GM18511 (cell line): Measurements from ENCODE around the gene VPS35.
A peak's percentile ranks its signal among the peaks of the same experiment; 100 is the strongest.

Experiments
- ATAC-seq: cut with Tn5 transposase; IDR thresholded peaks from one replicate; pipeline ENCODE4 v1.9.1; 2021; ENCODE audit warnings: mild to moderate bottlenecking, moderate library complexity; ENCODE audit not compliant: unreplicated experiment

Gene VPS35

DNA sequence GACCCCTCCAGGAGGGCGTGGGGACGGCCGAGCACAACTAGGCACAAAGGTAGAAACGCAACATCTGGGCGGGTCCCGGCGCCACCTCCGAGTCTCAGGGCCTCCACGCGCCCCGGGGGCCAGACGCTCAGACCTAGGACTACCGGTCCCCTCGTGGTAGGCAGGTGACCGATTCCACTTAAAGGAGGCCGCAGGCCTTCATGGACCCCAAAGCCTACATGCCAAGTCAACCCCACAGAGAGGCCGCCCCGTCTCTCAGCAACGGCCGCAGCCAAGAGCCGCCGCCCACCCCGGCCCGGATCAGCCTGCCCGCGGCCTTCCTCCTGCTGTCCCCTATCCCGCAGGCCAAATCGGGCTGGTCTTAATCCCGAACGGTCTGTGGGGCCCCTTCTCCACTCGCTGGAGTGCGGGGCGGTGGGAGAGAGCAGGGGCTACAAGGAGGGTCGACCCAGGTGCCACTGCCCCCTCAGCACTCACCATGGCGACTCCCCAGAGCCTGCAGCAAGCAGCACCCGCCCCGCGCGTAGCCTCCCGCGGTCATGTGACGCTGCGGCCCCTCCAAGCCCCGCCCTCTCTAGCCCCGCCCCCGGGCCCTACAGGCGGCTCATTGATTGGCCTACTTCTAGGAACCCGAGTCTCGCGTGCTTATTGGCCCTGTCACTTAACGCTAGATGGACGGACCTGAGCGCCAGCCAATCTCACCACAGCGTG lies at the start of gene VPS35:
Gene VPS35, minus strand, starts transcription at position 525 of the 711 bp plus-strand sequence. Its CDS starts 45 bp downstream, at position 480.
- peak; percentile 86 for ATAC-seq

DNA sequence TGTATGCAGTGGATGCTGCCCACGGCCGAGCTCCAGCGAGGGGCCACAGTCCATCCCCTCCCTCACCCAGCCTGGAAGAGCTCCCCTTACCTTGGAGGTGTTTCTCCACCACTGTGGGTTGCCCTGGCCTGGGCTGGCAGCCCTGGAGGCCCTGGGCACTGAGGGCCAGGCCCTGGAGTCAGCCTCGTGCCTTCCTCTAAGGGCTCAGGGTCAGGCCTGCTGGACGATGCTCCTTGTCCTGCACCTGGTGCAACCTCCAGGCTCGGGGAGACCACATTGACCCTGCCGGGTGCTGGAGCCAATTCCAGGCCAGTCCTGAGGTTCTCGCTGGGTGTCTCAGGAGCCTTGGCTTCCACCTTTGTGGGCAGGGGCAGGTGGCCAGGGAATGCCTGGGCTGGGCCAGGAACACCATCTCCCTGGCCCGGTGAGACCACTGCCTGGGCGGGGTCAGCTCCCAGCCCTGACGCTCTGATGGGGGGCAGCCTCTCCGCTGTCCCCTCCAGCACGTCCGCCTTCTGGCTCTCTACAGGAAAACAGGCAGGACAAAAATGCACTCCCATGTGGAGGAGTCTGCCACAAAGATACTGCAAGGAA lies 48.7 kb upstream of the VPS35 start:
- ATAC-seq = no peak

DNA sequence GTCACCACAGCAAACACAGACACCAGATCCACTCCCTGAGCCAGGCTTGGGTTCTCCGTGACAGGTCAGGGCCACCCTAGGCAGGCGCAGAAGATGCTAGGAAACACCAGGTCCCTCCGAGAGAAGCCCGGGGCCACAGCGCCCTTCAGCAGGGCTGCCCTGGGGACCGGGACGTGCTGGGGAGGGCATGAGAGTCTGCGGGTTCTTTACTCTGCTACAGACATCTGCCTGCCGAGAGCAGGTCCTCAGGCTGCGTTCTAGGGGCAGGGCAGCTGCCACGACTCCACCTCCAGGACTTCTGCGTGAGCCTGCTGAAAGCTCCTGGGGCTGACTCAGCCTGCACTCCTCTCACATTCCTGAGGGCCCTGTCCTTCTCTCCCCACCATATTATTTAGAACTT lies 47.7 kb upstream of the VPS35 start:
- ATAC-seq = no peak

DNA sequence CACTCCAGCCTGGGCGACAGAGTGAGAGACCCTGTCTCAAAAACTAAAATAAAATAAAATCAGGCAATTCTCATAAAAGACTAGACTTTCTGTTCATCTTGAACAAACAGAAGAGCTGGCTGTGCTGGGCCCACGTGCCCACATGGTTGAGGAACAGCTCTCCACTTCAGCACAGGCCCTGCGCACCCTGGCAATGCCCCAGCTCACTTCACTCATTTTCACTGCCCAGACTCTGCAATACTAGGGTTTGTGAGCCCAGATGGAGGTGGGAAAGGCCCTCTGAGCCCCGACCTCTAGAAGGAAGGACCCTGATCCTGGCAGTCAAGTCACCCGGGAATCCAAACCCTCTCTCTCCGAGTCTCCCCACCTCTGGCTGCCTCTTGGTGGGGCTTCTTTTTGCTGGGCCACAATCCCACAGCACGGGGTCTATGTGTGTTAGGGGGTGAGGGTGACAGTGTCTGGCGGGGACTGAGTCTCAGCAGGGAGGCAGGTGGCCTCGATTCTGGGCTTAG lies 44.4 kb upstream of the VPS35 start:
- no peak for ATAC-seq

DNA sequence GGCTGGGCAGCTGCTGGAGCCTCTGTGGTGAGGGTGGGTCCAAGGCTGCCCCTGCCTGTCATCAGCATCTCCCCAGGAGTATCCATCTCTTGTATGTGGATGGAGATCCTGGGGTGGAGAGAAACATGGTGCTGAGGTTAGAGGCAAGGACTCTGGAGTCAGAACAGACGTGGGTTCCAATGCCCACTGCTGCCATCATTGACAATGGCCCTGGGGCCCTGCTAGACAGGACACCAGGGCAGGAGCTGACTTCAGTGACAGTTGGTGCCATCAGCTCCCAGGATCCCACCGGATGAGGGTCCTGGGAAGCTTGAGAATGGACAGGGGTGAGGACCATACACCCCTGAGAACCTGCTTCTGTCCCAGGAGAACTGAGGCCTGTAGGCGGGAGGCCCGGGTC lies 43.6 kb upstream of the VPS35 start:
- no peak for ATAC-seq

DNA sequence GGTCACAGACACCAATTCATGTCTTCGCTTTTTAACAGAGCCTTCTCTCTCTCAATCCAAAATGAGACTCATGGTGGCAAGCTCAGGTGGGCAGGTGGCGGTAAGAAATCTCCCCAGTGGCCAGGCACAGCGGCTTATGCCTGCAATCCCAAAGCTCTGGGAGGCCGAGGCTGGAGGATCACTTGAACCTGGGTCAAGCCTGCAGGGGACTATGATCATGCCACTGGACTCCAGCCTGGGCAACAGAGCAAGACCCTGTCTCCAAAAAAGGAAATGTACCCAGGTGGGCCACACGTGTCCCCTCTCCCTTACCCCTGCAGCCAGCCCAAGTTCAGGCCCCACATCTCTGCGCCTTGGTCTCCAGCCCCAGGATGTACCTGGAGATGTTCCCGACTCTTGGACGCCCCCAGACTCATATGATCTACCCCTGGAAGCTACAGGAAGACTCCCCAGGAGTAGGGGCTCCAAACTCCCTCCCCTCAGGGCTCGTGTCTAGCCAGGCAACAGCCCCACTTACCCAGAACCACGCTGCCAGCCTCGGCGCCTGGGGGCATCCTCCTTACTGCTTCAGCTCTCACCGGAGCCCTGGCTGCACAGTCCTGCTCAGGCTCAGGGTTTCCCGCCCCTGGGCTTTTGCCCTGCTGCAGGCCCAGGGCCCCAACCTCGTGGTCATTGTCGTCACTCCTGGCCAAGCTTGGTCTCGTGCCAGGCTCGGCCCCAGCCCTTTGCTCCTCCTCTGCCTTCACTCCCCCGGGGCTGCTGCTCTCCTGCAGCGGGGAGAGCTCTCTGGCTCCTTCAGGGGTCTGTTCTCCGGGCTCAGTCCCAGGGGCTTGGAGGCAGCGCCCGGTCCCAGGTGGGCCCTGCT lies 42.9 kb upstream of the VPS35 start:
- no peak for ATAC-seq

DNA sequence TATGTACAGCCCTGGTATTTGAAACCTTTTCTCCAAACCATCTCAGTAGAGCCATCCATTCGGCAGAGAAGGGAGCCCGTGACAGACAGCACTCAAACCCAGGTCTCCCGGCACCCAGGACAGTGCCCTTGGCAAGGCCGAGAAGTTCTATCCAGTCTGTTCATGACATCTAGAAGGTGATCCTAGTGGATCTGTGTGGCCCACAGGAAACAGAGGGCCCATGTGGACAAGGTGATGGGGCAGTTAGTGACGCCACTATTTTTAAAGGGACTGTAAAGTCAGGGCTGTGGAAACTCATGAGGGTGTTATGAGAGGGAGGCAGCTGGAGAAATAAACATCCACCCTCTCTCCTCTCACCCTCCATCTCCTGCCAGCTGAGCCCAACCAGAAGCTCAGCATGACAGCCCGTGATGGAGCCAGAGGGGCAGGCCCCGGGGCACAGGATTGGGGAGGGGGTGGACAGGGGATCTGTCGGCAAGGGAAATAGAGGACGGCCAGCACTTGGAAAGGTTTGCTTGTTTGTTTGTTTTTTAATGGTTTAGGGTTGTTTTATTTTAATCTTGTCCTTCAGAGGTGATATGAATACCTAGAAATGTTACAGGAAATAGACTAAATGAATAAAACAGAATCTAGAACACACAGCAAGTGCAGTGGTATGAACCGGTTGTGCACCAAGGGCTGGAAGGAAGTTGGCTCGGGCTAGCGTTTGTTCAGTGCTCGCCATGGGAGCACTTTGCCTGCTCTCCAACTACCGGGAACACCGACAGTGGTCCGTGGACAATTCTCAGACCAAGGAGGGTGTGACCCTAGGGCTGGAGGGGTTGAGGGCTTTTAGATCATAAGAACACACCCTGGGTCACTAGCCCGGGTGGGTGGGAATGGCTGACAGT lies 42.1 kb upstream of the VPS35 start:
- no peak for ATAC-seq

DNA sequence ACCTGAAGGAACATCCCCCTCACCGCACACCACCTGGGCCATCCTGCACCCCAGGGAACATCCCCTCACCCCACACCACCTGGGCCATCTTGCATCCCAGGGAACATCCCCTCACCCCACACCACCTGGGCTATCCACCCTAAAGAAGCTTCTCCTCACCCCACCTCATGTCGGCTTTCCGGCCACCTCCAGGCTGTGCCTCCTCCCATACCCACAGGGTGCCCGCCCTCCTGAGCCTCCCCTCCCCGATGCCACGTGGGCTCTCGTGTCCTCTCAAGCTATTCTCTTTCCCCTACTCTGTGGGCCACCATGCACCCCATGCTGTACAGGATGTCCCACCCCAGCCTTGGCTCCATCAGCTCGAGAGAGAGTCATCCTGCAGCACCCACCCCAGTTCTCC lies 41.1 kb upstream of the VPS35 start:
- ATAC-seq = no peak

DNA sequence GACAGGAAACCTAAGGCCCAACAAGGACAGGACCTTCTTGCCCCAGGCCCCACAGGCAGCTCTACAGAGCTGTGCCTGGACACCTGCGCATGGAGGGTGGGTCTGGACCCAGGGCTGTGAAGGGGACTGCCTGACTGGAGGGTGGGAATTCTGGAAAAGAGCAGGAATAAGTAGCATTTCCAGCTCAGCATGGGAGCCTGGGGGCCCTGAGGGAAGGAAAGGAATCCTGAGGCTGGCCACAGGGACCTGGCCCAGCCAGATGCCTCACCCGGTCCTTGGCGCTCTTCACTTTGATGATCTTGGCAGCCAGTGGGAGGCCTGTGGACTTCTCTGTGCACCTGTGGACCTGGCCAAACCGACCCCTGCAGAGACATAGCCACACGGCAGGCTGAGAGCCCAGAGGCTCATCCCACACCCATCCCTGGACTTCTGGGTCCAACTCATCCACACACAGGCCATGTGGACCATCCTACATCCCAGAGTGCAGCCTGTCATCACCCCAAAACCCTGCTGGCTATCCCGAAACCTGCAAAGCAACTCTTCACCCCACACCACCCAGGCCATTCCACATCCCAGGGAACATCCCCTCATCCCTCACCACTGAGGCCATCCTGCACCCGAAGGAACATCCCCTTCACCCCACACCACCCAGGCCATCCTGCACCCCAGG lies 40.5 kb upstream of the VPS35 start:
- no peak for ATAC-seq

DNA sequence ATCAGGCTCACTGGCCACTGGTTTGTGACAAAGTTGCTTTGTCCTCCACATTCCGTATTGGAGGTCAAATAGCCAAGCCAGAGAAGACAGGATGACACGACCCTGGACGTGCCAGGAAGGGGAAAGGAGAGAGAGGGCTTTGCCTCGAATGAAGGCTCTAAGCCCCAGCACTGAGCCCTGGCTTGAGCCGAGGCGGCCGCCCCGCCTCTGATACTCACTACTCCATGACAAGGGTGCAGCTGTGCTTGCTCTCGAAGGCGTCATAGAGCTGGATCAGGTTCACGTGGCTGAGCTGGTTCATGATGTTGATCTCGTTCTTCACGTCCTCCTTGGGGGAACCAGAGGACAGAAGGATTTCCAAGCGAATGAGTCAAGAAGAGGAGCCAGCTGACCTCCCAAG lies 39.8 kb upstream of the VPS35 start:
- no peak for ATAC-seq

DNA sequence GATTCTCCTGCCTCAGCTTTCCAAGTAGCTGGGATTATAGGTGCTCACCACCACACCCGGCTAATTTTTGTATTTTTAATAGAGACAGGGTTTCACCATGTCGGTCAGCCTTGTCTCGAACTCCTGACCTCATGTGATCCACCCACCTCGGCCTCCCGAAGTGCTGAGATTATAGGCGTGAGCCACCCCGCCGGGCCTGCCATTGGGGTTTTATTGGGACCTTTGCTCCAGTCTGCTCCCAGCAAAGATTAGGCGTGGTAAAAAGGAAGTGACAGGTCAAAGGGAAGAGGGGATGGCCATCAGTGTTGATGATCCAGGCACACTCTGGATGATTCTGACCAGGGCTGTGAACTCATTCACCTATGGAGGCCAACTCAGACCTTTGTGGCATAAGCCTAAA lies 38.7 kb upstream of the VPS35 start:
- ATAC-seq = no peak

DNA sequence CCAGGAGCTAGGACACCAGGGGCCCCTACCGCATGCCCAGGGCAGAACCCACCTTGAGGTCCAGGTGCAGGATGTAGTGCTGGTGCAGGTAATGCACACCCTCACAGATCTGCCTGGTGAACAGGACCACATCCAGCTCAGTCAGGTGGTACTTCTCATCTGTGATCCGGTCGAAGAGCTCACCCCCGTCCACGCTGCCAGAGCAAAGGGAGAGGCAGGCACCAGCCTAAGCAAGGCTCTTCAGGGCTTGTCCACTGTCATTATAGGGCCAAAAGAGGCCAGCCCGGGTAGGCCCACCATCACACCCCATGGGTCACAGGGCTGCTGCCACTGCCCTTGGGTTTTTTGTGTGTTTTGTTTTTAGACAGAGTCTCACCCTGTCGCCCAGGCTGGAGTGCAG lies 38.2 kb upstream of the VPS35 start:
- no peak for ATAC-seq

DNA sequence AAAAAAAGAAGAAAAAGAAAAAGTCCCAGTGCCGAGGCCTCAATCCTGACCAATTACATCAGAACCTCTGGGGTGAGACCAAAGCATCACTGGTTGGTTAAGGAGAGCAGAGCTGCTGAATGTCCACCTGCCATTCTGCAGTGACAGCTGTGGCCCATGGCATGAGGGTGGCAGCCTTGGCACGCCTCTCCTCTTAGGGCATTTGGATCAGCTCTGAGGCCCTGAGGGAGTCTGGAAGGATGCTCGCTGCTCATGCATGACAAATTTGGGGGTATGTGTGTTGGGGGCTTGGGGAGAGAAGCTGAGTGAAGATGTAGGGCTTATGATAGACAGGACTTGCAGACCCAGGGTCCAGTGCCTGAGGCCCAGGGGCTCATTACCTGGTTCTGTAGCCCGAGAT lies 32.9 kb upstream of the VPS35 start:
- no peak for ATAC-seq

DNA sequence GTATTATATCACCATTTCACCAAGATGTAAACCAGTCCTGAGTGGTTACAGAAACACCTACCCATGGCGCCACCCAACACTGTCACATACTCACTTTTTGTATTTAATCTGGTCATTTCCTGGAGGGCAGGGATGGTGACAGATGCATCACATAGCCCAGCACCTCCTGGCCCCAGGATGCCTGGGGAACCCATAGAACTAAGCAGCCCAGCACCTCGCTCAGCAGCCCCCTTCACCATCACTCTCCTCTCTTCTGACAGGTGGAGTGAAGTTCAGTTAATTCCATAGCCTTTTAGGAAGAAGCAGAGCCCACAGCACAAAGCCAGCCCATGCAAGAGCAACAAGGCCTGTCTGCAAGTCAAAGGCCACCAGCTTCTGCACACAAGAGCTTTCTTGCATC lies 31.6 kb upstream of the VPS35 start:
- ATAC-seq = no peak

DNA sequence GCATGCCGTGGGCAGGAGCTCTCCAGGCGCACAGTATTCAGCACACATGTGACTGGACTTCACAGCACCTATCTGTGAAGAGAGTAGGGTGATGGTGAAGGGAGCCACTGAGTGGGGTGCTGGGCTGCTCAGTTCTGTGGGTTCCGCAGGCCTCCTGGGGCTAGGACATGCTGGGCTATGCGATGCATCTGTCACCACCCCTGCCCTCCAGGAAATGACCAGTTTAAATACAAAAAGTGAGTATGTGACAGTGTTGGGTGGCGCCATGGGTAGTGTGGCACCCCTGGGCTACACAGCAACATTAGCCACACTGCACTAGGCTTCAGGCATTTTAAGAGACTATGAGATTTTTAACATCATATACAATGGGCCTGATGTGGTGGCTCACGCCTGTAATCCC lies 30.6 kb upstream of the VPS35 start:
- no peak for ATAC-seq

DNA sequence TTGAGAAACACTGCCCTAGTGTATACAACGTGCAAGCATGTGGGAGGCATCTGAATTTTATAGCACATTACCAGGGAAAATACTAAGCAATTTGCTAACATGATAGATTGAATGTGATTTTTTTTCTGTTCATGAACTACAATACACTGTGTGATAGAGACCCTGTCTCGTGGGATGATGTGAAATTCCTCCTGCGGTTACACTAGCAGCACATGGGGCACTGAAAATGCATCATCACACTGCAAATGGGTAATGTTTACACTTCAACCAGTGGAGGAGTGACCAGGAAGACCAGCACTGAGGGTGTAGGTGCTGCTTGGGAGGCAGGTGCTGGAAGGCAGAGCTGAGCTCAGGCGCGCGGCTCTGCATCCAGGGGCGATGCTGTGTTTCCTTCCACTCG lies 29.2 kb upstream of the VPS35 start:
- no peak for ATAC-seq

DNA sequence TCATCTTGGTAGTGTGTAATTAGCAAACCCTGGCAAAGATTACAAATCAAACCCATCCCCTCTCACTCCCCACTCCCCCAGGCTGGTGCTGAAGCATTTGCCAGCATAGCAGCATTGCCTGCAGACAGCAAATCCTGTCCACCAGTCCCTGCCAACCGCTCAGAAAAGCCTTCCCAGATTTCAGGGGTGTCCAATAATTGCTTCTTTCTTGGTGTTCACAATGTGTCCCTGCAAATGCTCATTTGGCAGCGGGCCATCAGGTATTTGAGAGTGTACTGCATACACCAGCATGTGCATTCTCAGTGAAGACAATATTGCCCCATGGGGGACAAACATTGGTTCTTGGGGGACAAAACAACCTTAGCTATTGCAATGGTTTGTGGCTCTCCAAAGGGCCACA lies 28.7 kb upstream of the VPS35 start:
- ATAC-seq = no peak

DNA sequence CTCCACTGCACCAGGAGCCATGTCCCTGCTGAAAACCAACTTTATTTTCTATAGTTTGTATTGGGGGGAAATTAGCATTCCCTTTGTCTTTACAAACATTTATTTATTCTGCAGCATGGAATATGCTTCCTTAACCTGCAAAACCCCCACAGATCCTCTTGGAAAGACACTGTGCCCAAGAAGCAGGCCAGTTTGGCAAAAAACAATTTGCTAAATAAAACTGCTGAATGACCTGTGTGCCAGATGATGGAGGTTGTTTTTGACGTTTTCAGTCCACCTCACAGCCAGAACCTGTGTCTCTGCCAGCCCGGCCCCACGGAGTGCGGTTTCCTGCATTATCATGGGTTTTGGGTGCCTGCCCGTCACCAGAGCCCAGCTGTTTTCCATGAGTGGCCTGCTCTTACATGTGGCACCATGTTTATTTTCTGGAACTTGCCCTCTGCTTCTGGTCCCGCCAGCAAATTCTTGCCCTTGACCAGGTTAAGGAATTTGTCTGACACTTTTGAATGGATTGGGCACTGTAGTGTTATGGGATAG lies 26.9 kb upstream of the VPS35 start:
- no peak for ATAC-seq

DNA sequence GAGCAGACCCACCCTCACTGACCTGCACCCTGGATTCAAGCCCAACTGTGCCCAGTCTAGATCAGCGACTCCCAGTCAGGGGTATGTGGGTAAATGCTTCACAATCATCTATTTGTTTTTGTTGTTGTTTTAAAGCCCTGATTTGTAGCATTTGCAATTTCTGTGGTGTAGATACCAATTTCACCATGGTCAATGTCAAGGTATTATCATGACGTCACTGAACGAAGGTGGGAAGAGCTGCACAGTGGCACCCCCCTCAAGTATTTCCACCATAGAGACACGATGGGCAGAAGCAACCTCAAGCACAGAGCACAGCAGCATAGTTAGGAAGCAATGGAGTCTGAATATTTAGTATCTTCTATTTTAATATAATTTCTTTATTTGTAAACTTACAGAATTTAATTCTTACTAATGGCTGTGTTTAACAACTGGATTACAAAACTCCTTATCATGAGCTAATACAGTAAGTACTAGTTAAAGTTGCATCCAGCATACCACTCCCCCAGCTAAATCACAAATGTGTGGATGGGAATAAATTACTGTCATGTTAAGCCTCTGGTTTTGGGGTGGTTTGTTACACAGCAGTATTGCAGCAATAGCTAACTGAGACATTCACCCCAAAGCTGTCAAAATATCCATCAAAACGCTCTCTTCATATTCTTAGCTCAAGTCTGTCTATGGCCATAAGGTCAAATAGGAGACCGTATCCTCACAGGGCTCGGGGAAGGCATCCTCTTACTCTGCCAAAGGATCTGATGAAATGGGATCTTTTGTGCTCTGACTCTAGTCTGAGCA lies 26.0 kb upstream of the VPS35 start:
- no peak for ATAC-seq
